Loucy (cell line): ENCODE measurements around the gene PDX1.

Experiments used
- CTCF ChIP-seq: fragments of 200-600 bp; sonication (generic); conservative IDR thresholded peaks from 2 replicates; pipeline ENCODE4 v1.5.1; 2014; ENCODE audit warnings: mild to moderate bottlenecking, antibody characterized with exemption, low read length
- EZH2phosphoT487 ChIP-seq: fragments of 200-600 bp; IDR thresholded peaks from 2 replicates; pipeline ENCODE4 v1.6.1; 2018; ENCODE audit warnings: antibody characterized with exemption, mild to moderate bottlenecking, moderate library complexity, borderline replicate concordance

- TF ChIP-seq CTCF (no peak), EZH2phosphoT487 (no peak)
Measured at GRCh38 chr13:27909378-27909777, 10.4 kb upstream of the PDX1 start.
